ENCODE data around the gene MAN1C1.

DNA sequence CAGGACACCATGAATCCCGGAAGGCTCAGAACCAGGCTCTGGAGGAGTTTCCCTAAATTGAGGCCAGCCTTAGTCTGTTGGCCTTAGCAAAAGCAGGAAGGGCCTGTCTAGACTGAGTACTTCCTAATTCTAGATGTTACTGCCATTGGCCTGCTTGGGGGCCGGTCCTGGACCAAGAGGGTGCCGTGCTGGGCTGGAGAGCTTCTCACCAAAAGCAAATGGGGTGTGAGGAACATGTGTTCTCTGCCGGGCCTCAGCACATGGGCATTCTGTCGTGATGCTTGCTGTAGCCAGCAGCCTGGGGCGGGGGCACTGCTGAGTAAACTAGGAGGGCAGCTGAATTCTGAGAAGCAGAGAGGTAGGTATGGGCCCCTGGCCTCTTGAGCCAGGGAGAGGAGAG is 35.7 kb upstream of the MAN1C1 start:
- no peak for TF ChIP-seq CTCF (conservative IDR thresholded peaks at IDR 0.05 in 1 of 2, IDR thresholded peaks at IDR 0.05 in 1 of 2; ENCODE audit: extremely low read depth in 1 of 2, insufficient read depth in 1 of 2, low read depth in 1 of 2, low read length in 2 of 2)
- TF ChIP-seq EZH2 (IDR thresholded peaks at IDR 0.05; ENCODE audit: borderline replicate concordance, low read length), result no peak
